Diencephalon (tissue), 1 donor: Measurements from ENCODE around the gene SPDYE9. TPM values are rescaled to one million over a fixed set of nuclear protein-coding genes. Genes with fewer than 3 reads are reported as not detected.

Experiments
- small RNA-seq: library from RNA; depleted of rRNA; stranded (forward); fragments of <200 nt; gene quantifications from one replicate; pipeline ENCODE3, GENCODE V24; 2014
- total RNA-seq: library from RNA; depleted of rRNA; stranded (reverse); fragments of >200 nt; gene quantifications from one replicate; pipeline ENCODE4 v1.2.3, GENCODE V29; 2014

Gene SPDYE9, protein sequence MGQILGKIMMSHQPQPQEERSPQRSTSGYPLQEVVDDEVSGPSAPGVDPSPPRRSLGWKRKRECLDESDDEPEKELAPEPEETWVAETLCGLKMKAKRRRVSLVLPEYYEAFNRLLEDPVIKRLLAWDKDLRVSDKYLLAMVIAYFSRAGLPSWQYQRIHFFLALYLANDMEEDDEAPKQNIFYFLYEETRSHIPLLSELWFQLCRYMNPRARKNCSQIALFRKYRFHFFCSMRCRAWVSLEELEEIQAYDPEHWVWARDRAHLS
- total RNA-seq = not detected

GRCh38 chr7:73085938-73086337 lies at the start of gene SPDYE9:
TSS of gene SPDYE9 (minus strand) at chr7:73086038. CDS start at chr7:73084238, 1,800 bp downstream.

DNA sequence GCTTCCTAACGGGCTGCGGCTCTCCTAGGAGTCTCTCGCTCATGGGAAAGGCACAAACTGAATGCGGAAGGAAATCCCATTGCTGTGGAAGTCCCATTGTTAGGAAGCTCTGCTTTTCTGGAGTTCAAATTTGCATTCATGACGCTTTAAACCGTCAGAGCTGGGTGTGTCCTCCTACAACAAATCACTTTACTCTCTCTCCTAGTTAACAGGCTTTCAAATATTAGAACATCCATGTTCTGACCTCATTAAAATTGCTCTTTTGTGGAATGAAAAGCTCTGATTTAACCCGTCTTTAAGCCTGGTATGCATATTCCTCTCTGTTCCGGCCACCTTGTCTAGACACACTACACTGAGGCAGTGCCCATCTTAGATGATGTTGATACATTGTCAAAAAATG lies 28.0 kb downstream of the SPDYE9 start, which contains the start of gene SPDYE11:
Gene SPDYE11, minus strand, starts transcription at position 101 of the 400 bp plus-strand sequence. CDS start 1,800 bp downstream, outside the sequence.

GRCh38 chr7:73029666-73030065 lies 56.2 kb downstream of the SPDYE9 start, which contains the start of gene SPDYE8:
TSS of gene SPDYE8 (minus strand) at chr7:73029766. CDS start at chr7:73027966, 1,800 bp downstream.

Small RNAs within 50 kb of the gene (small RNA-seq; reads per million reads assigned to genes)
- not detected for gene RF00019

Other genes starting within 250 kb of the SPDYE9 start
- gene POM121, start 160.9 kb downstream of the SPDYE9 start, total RNA-seq = 9.7 TPM
- 0.69 TPM for gene TRIM74, start 116.6 kb downstream of the SPDYE9 start, total RNA-seq
- 0.46 TPM for gene SPDYE8, start 56.3 kb downstream of the SPDYE9 start, total RNA-seq
- gene SPDYE11, start 28.1 kb downstream of the SPDYE9 start, total RNA-seq = not detected
- 18.2 TPM for gene NSUN5, start 222.8 kb upstream of the SPDYE9 start, total RNA-seq
- not detected for gene TRIM50, start 242.0 kb upstream of the SPDYE9 start, total RNA-seq
- gene FKBP6, start 242.1 kb upstream of the SPDYE9 start, total RNA-seq = not detected